Activated naive CD8-positive, alpha-beta T cell treated with anti-CD3 and anti-CD28 coated beads, Interleukin-2, amount 50 U/mL, for 16 hours (primary cell): ENCODE measurements around the gene TXNDC11.

Experiments
- DNase-seq: peaks from one replicate; pipeline ENCODE4 v3.0.0-alpha.2; 2020; ENCODE audit warnings: low read depth, low spot score

TXNDC11 gene

GRCh38 chr16:11675561-11676511, 66.8 kb downstream of the TXNDC11 start:
- DNase-seq = no peak

- DNase-seq = no peak
Observed at GRCh38 chr16:11674818-11675560, 67.7 kb downstream of the TXNDC11 start.

- no peak for DNase-seq
Observed at GRCh38 chr16:11674001-11674817, 68.4 kb downstream of the TXNDC11 start.

GRCh38 chr16:11673091-11674000, 69.3 kb downstream of the TXNDC11 start:
- DNase-seq = no peak

- no peak for DNase-seq
Observed at GRCh38 chr16:11672206-11673090, 70.2 kb downstream of the TXNDC11 start.

- no peak for DNase-seq
Observed at GRCh38 chr16:11671676-11672075, 71.0 kb downstream of the TXNDC11 start.

GRCh38 chr16:11671271-11671670, 71.4 kb downstream of the TXNDC11 start:
- DNase-seq = no peak

- no peak for DNase-seq
Observed at GRCh38 chr16:11670171-11671131, 72.2 kb downstream of the TXNDC11 start.

GRCh38 chr16:11669380-11670146, 73.1 kb downstream of the TXNDC11 start:
- DNase-seq = no peak

- DNase-seq = no peak
Observed at GRCh38 chr16:11668623-11669379, 73.9 kb downstream of the TXNDC11 start.

GRCh38 chr16:11667824-11668622, 74.6 kb downstream of the TXNDC11 start, which contains the start of gene SNN:
TSS of gene SNN (plus strand) at chr16:11668455. CDS start at chr16:11676060, 7,605 bp downstream.
- DNase-seq = peak; percentile 74

- DNase-seq = no peak
Observed at GRCh38 chr16:11667221-11667823, 75.3 kb downstream of the TXNDC11 start.

GRCh38 chr16:11666103-11667055, 76.3 kb downstream of the TXNDC11 start:
- no peak for DNase-seq

GRCh38 chr16:11665071-11665491, 77.6 kb downstream of the TXNDC11 start:
- no peak for DNase-seq
